Hepatocyte (in vitro differentiated cells): ENCODE measurements around the gene ACR.
"Not testable (repeated sequence)": the region's sequence is repeated elsewhere in the genome, so short reads cannot be mapped to it uniquely, and the experiment has no call there.

Experiments
- EZH2 ChIP-seq: fragments of 200-600 bp; sonication (generic); IDR thresholded peaks from 2 replicates; pipeline ENCODE4 v1.6.1; 2016; ENCODE audit warnings: antibody characterized with exemption, mild to moderate bottlenecking, borderline replicate concordance
- TF ChIP-seq, protein P1 (sequence below): fragments of 200-600 bp; sonication (generic); IDR thresholded peaks from 2 replicates; pipeline ENCODE4 v1.5.1; 2016; ENCODE audit warnings: antibody characterized with exemption, mild to moderate bottlenecking; ENCODE audit not compliant: poor library complexity

DNA sequence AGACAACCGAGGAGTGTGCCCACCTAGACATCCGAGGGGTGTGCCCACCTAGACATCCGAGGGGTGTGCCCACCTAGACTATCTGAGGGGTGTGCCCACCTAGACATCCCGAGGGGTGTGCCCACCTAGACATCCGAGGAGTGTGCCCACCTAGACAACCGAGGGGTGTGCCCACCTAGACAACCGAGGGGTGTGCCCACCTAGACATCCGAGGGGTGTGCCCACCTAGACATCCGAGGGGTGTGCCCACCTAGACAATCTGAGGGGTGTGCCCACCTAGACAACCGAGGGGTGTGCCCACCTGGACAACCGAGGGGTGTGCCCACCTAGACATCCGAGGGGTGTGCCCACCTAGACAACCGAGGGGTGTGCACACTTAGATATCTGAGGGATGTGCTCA, 10.6 kb downstream of the ACR start:
- TF ChIP-seq, protein P1, sequence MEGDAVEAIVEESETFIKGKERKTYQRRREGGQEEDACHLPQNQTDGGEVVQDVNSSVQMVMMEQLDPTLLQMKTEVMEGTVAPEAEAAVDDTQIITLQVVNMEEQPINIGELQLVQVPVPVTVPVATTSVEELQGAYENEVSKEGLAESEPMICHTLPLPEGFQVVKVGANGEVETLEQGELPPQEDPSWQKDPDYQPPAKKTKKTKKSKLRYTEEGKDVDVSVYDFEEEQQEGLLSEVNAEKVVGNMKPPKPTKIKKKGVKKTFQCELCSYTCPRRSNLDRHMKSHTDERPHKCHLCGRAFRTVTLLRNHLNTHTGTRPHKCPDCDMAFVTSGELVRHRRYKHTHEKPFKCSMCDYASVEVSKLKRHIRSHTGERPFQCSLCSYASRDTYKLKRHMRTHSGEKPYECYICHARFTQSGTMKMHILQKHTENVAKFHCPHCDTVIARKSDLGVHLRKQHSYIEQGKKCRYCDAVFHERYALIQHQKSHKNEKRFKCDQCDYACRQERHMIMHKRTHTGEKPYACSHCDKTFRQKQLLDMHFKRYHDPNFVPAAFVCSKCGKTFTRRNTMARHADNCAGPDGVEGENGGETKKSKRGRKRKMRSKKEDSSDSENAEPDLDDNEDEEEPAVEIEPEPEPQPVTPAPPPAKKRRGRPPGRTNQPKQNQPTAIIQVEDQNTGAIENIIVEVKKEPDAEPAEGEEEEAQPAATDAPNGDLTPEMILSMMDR: not testable (repeated sequence)
- not testable (repeated sequence) for TF ChIP-seq EZH2
